OCI-LY3 (cell line): Measurements from ENCODE around the gene MACO1.

Experiments
- H2AFZ ChIP-seq: fragments of 200-600, 300-600 bp; shearing (Covaris generic); 2 replicates; pipeline ENCODE4 v1.6.0; 2014; ENCODE audit warnings: antibody characterized with exemption, low read depth, low read length
- H3K27ac ChIP-seq: fragments of 200-600, 300-600 bp; sonication (generic); 2 replicates; pipeline ENCODE4 v1.5.1; 2014; ENCODE audit warnings: mild to moderate bottlenecking, low read length, moderate library complexity, mixed read lengths
- H3K27me3 ChIP-seq: fragments of 200-600, 300-600 bp; sonication (generic); 2 replicates; pipeline ENCODE4 v1.6.1; 2014; ENCODE audit warnings: low read depth, low read length, mixed read lengths
- H3K36me3 ChIP-seq: fragments of 200-600, 300-600 bp; sonication (generic); replicated peaks from 2 replicates; pipeline ENCODE3; 2014; ENCODE audit warnings: low read depth, low read length, mixed read lengths
- H3K4me1 ChIP-seq: fragments of 300-600, 200-600 bp; sonication (generic); 2 replicates; pipeline ENCODE4 v1.6.1; 2014; ENCODE audit warnings: low read length, mixed read lengths
- H3K4me2 ChIP-seq: fragments of 200-600, 300-600 bp; sonication (generic); 2 replicates; pipeline ENCODE4 v1.6.1; 2014; ENCODE audit warnings: low read length, mixed read lengths
- H3K4me3 ChIP-seq: fragments of 300-600, 200-600 bp; sonication (generic); 2 replicates; pipeline ENCODE4 v1.5.1; 2014; ENCODE audit warnings: antibody characterized with exemption, mild to moderate bottlenecking, low read length, moderate library complexity
- H3K79me2 ChIP-seq: fragments of 300-600, 200-600 bp; shearing (Covaris generic); 2 replicates; pipeline ENCODE4 v1.6.1; 2014; ENCODE audit warnings: mild to moderate bottlenecking, low read length, mixed read lengths
- H3K9ac ChIP-seq: fragments of 300-600, 200-600 bp; shearing (Covaris generic); 2 replicates; pipeline ENCODE4 v1.6.0; 2014; ENCODE audit warnings: mild to moderate bottlenecking, low read length, moderate library complexity
- H3K9me3 ChIP-seq: fragments of 200-600, 300-600 bp; shearing (Covaris generic); 2 replicates; pipeline ENCODE4 v1.6.1; 2014; ENCODE audit warnings: low read length, mixed read lengths; ENCODE audit not compliant: insufficient read depth
- H4K20me1 ChIP-seq: fragments of 200-600, 300-600 bp; sonication (generic); 2 replicates; pipeline ENCODE4 v1.6.1; 2016; ENCODE audit warnings: low read length, mixed read lengths; ENCODE audit not compliant: insufficient read depth
- EZH2phosphoT487 ChIP-seq: fragments of 200-600 bp; shearing (Covaris generic); IDR thresholded peaks from 2 replicates; pipeline ENCODE4 v1.6.1; 2018; ENCODE audit warnings: antibody characterized with exemption, mixed run types, low read depth
- TF ChIP-seq, protein P1 (sequence below): fragments of 200-600, 300-600 bp; sonication (generic); IDR thresholded peaks from 2 replicates; pipeline ENCODE4 v1.5.1; 2014; ENCODE audit warnings: antibody characterized with exemption, low read length, low read depth

The MACO1 gene

GRCh38 chr1:25431955-25432719 is 1.4 kb downstream of the MACO1 start:
- Histone ChIP-seq H4K20me1 (peaks cover 6% of the 10 kb centered on the region; the same call in 1 of the 2 replicates), H3K27ac (peak overlapping the region; percentile 95), H3K4me3 (peak overlapping the region; percentile 97), H3K27me3 (no peaks in the 10 kb centered on the region), H3K4me1 (peaks cover 46% of the 10 kb centered on the region), H3K9me3 (no peaks in the 10 kb centered on the region), H3K36me3 (peaks cover 20% of the 10 kb centered on the region), H2AFZ (no peak overlapping the region), H3K79me2 (peaks cover 70% of the 10 kb centered on the region), H3K9ac (peak overlapping the region; percentile 91), H3K4me2 (peak overlapping the region; percentile 94)
- no peak for TF ChIP-seq EZH2phosphoT487
- TF ChIP-seq, protein P1, sequence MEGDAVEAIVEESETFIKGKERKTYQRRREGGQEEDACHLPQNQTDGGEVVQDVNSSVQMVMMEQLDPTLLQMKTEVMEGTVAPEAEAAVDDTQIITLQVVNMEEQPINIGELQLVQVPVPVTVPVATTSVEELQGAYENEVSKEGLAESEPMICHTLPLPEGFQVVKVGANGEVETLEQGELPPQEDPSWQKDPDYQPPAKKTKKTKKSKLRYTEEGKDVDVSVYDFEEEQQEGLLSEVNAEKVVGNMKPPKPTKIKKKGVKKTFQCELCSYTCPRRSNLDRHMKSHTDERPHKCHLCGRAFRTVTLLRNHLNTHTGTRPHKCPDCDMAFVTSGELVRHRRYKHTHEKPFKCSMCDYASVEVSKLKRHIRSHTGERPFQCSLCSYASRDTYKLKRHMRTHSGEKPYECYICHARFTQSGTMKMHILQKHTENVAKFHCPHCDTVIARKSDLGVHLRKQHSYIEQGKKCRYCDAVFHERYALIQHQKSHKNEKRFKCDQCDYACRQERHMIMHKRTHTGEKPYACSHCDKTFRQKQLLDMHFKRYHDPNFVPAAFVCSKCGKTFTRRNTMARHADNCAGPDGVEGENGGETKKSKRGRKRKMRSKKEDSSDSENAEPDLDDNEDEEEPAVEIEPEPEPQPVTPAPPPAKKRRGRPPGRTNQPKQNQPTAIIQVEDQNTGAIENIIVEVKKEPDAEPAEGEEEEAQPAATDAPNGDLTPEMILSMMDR: no peak

- no peaks in the 10 kb centered on the region for H3K9me3 ChIP-seq
- H2AFZ ChIP-seq: no peak overlapping the region
- peaks cover 77% of the 10 kb centered on the region for H3K79me2 ChIP-seq
- peak overlapping the region; percentile 95 for H3K27ac ChIP-seq
- peak overlapping the region; percentile 91 for H3K9ac ChIP-seq
- H3K36me3 ChIP-seq: peaks cover 24% of the 10 kb centered on the region
- TF ChIP-seq EZH2phosphoT487: no peak
- TF ChIP-seq, protein P1: no peak
- peaks cover 6% of the 10 kb centered on the region; the same call in 1 of the 2 replicates for H4K20me1 ChIP-seq
- peak overlapping the region; percentile 94 for H3K4me2 ChIP-seq
- H3K4me1 ChIP-seq: peaks cover 43% of the 10 kb centered on the region
- peak overlapping the region; percentile 97 for H3K4me3 ChIP-seq
- H3K27me3 ChIP-seq: no peaks in the 10 kb centered on the region
Observed at GRCh38 chr1:25432749-25433388, 2.2 kb downstream of the MACO1 start.

DNA sequence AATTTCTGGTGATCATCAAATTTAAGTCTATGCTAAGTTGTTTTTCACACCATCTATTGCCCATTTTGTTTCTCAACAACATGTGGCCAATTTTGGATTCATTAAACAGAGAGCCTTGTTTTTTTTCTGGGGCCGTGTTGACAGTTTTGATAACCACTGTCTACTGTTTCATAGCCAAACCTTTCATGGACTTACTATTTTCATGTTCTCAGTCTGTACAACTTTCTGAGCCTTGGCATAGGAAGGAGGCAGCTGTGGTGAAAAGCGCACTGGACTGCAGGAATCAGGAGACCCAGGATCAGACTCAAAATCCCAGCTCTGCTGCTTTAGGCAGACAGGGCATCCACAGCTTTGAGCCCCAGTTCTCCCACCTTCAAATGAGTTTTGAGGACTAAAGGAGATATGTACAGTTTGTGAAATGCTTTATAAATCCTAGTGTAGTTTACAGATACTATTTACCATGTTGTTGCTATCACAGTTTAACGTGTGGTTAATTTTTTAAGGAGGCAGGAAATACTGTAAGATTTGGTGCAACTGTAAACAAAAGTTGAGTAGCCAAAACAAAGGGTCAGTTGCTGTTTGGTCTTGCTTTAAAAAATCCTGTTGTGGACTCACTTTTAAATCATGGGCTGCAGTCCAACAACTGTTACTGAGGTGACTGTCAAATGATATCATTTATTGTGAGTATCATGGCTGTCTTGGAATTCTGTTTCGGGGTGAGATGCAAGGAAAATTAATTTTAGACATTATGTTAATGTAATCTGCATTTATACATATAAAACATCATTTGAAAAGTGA is 2.9 kb downstream of the MACO1 start:
- H3K27ac ChIP-seq: peak overlapping the region; percentile 95
- peak overlapping the region; percentile 97 for H3K4me3 ChIP-seq
- H3K4me1 ChIP-seq: peaks cover 43% of the 10 kb centered on the region
- no peaks in the 10 kb centered on the region for H3K27me3 ChIP-seq
- peak overlapping the region; percentile 94 for H3K4me2 ChIP-seq
- H3K9ac ChIP-seq: peak overlapping the region; percentile 91
- peaks cover 84% of the 10 kb centered on the region for H3K79me2 ChIP-seq
- peaks cover 8% of the 10 kb centered on the region; the same call in 1 of the 2 replicates for H4K20me1 ChIP-seq
- TF ChIP-seq EZH2phosphoT487: no peak
- TF ChIP-seq, protein P1: no peak
- no peak overlapping the region for H2AFZ ChIP-seq
- H3K36me3 ChIP-seq: peaks cover 26% of the 10 kb centered on the region
- no peaks in the 10 kb centered on the region for H3K9me3 ChIP-seq
